Measurements from ENCODE around the gene FIGLA. TPM values are rescaled to one million over a fixed set of nuclear protein-coding genes. Genes with fewer than 3 reads are reported as not detected.

FIGLA gene
- total and polyA plus RNA-seq, 5 donors, result not detected

- Histone ChIP-seq H3K27me3 (ENCODE audit: control insufficient read depth, insufficient read depth) (no peaks in the 10 kb centered on the region), H3K4me3 (ENCODE audit: low read length) (no peak overlapping the region), H3K4me1 (ENCODE audit: control insufficient read depth, insufficient read depth, low read length) (peaks cover 3% of the 10 kb centered on the region), H3K9me3 (ENCODE audit: control insufficient read depth, low read length) (no peaks in the 10 kb centered on the region), H3K27ac (ENCODE audit: low read length) (no peak overlapping the region)
- DNase-seq, result peak in 2 of 3 donors; percentile 33 to 71
- peak; percentile 53 to 91 for ATAC-seq
- WGBS, result 55% methylated on average over 6 of the region's 6 CpGs
- intact Hi-C loops (cut with DNase I), result no loop called here
Observed at GRCh38 chr2:70828914-70829824, 38.7 kb upstream of the FIGLA start.

- Histone ChIP-seq H3K27ac (ENCODE audit: low read length) (no peak overlapping the region), H3K9me3 (ENCODE audit: control insufficient read depth, low read length) (no peaks in the 10 kb centered on the region), H3K4me3 (ENCODE audit: low read length) (no peak overlapping the region), H3K4me1 (ENCODE audit: control insufficient read depth, insufficient read depth, low read length) (peaks cover 3% of the 10 kb centered on the region), H3K27me3 (ENCODE audit: control insufficient read depth, insufficient read depth) (no peaks in the 10 kb centered on the region)
- WGBS, result 84% methylated on average over 5 of the region's 5 CpGs
- no peak for ATAC-seq
- no peak for DNase-seq
- intact Hi-C loops (cut with DNase I), result no loop called here
Observed at GRCh38 chr2:70828115-70828514, 37.7 kb upstream of the FIGLA start.

- no peaks in the 10 kb centered on the region for H3K9me3 ChIP-seq (ENCODE audit: control insufficient read depth, low read length)
- intact Hi-C loops (cut with DNase I), result no loop called here
- ATAC-seq, result no peak
- peaks cover 3% of the 10 kb centered on the region for H3K4me1 ChIP-seq (ENCODE audit: control insufficient read depth, insufficient read depth, low read length)
- no peak overlapping the region for H3K27ac ChIP-seq (ENCODE audit: low read length)
- DNase-seq, result no peak
- H3K27me3 ChIP-seq (ENCODE audit: control insufficient read depth, insufficient read depth), result no peaks in the 10 kb centered on the region
- WGBS, result 76% methylated on average over 5 of the region's 5 CpGs
- H3K4me3 ChIP-seq (ENCODE audit: low read length), result no peak overlapping the region
Observed at GRCh38 chr2:70827388-70827787, 36.9 kb upstream of the FIGLA start.

- no peak for ATAC-seq
- no peak for DNase-seq
- 63% methylated on average over 4 of the region's 4 CpGs for WGBS
- intact Hi-C loops (cut with DNase I), result no loop called here
- Histone ChIP-seq H3K27ac (ENCODE audit: low read length) (no peak overlapping the region), H3K4me3 (ENCODE audit: low read length) (no peak overlapping the region), H3K4me1 (ENCODE audit: control insufficient read depth, insufficient read depth, low read length) (peaks cover 3% of the 10 kb centered on the region), H3K9me3 (ENCODE audit: control insufficient read depth, low read length) (no peaks in the 10 kb centered on the region), H3K27me3 (ENCODE audit: control insufficient read depth, insufficient read depth) (no peaks in the 10 kb centered on the region)
Observed at GRCh38 chr2:70826696-70827350, 36.4 kb upstream of the FIGLA start.

DNA sequence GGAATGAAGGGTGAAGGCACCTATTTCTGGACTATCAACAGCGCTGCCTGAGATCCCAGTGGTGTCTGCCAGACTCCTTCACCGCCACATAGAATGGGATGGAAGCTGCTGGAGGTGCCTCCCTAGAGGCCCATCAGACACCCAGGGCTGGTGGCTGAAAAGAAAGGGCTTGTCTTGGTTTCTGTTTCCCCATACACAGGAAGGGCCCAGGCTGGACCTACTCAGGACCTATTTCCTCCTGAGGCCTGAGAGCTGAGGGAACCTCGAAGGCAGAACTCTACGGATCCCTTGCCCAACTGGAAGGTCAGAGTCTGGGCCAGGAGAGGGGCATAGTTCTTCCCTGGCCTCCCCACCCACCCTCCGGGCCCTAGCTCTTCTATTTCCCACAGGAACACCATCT, 32.8 kb upstream of the FIGLA start:
- Histone ChIP-seq H3K4me3 (ENCODE audit: low read length) (no peak overlapping the region), H3K27me3 (ENCODE audit: control insufficient read depth, insufficient read depth) (no peaks in the 10 kb centered on the region), H3K9me3 (ENCODE audit: control insufficient read depth, low read length) (no peaks in the 10 kb centered on the region), H3K27ac (ENCODE audit: low read length) (no peak overlapping the region), H3K4me1 (ENCODE audit: control insufficient read depth, insufficient read depth, low read length) (no peaks in the 10 kb centered on the region)
- 88% methylated on average over 5 of the region's 5 CpGs for WGBS
- DNase-seq, result no peak
- intact Hi-C loops (cut with DNase I), result no loop called here
- ATAC-seq, result no peak

DNA sequence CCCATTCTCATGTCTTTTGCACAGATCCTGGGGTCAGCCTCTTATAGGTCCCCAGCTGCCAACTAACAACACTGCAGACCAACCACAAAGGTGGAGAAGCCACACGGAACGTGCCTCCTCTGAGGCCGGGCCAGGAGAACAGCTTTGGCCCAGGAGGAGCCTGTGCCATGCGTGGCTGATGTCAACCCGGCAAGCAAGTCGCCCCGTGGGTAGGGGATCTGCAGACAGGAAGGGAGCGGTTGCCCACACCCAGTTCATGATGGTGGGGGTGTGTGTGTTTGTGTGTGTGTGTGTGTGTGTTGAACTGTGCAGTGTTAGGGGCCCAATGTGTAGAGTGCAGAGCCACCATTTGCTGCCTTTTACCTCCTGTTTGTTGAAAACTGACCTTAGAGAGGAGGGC, 32.4 kb upstream of the FIGLA start:
- Histone ChIP-seq H3K4me3 (ENCODE audit: low read length) (no peak overlapping the region), H3K9me3 (ENCODE audit: control insufficient read depth, low read length) (no peaks in the 10 kb centered on the region), H3K4me1 (ENCODE audit: control insufficient read depth, insufficient read depth, low read length) (no peaks in the 10 kb centered on the region), H3K27me3 (ENCODE audit: control insufficient read depth, insufficient read depth) (no peaks in the 10 kb centered on the region), H3K27ac (ENCODE audit: low read length) (no peak overlapping the region)
- ATAC-seq (no peak), DNase-seq (no peak)
- 92% methylated on average over 8 of the region's 8 CpGs for WGBS
- intact Hi-C loops (cut with DNase I), result no loop called here

DNA sequence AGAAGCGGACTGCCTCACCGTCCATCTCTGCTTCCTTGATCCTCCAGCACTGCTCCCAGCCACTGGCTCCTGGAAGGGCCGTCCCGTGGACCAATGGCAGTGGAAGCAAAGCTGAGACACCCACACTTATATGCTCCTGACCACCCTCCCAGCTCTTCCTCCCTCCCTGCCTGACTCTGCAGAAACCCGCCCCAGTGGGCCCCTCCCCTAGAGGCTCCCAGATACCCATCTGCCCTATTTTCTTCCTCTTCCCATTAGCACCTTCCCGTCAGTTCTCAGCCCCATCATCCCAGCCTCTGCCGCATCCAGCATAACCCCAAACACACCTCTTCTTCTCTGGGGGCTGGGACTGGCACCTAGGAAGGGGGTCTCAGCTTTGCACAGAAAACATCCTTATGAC, 30.1 kb upstream of the FIGLA start, which contains the start of gene CLEC4F:
TSS of gene CLEC4F (minus strand) at position 101 of the 400 bp plus-strand sequence. CDS start at position 25, 76 bp downstream.
- Histone ChIP-seq H3K4me1 (ENCODE audit: control insufficient read depth, insufficient read depth, low read length) (no peaks in the 10 kb centered on the region), H3K9me3 (ENCODE audit: control insufficient read depth, low read length) (no peaks in the 10 kb centered on the region), H3K27ac (ENCODE audit: low read length) (no peak within 1 kb of the TSS), H3K27me3 (ENCODE audit: control insufficient read depth, insufficient read depth) (no peaks in the 10 kb centered on the region), H3K4me3 (ENCODE audit: low read length) (no peak within 1 kb of the TSS)
- no peak for DNase-seq
- ATAC-seq, result no peak
- 74% methylated on average over 7 of the region's 7 CpGs for WGBS
- intact Hi-C loops (cut with DNase I), result no loop called here

DNA sequence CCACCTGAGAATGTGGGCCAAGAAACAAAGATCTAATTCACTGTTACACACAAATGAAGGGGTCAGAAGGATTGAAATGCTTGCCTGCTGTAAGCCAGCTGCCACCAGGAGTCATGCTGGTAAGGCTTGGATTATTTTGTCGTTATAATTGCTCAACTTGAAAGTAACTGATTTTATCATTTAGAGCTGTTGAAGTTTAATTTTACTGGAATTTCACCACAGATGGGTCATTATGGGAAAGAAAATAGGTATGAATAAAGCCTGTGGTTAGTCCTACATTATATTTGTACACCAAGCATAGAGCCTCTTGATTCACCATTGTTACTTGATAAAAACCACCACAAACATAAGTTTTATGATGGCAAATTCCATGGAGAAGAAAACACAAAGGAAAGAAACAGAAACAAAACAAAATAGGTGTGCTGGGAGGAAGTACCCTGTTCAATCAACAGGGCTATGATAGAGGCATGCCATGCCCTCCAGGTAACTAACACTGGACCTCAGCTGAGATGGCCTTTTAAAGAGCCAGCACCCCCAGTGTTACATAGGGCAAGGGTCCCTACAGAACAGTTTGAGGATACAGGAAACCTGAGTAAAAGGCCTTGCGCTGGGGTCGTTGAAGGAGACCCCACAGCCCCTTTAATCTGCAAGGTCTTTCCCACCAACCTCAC, 27.0 kb upstream of the FIGLA start:
- no peak overlapping the region for H3K4me3 ChIP-seq (ENCODE audit: low read length)
- no peaks in the 10 kb centered on the region for H3K9me3 ChIP-seq (ENCODE audit: control insufficient read depth, low read length)
- no peak overlapping the region for H3K27ac ChIP-seq (ENCODE audit: low read length)
- no peak for ATAC-seq
- intact Hi-C loops (cut with DNase I), result no loop called here
- no peaks in the 10 kb centered on the region for H3K27me3 ChIP-seq (ENCODE audit: control insufficient read depth, insufficient read depth)
- no peak for DNase-seq
- 82% methylated on average over 3 of the region's 3 CpGs for WGBS
- H3K4me1 ChIP-seq (ENCODE audit: control insufficient read depth, insufficient read depth, low read length), result no peaks in the 10 kb centered on the region

GRCh38 chr2:70816726-70817125, 26.3 kb upstream of the FIGLA start:
- no peak for DNase-seq
- intact Hi-C loops (cut with DNase I), result no loop called here
- Histone ChIP-seq H3K9me3 (ENCODE audit: control insufficient read depth, low read length) (no peaks in the 10 kb centered on the region), H3K27ac (ENCODE audit: low read length) (no peak overlapping the region), H3K4me3 (ENCODE audit: low read length) (no peak overlapping the region), H3K27me3 (ENCODE audit: control insufficient read depth, insufficient read depth) (no peaks in the 10 kb centered on the region), H3K4me1 (ENCODE audit: control insufficient read depth, insufficient read depth, low read length) (no peaks in the 10 kb centered on the region)
- ATAC-seq, result no peak
- 69% methylated on average over 5 of the region's 5 CpGs for WGBS

DNA sequence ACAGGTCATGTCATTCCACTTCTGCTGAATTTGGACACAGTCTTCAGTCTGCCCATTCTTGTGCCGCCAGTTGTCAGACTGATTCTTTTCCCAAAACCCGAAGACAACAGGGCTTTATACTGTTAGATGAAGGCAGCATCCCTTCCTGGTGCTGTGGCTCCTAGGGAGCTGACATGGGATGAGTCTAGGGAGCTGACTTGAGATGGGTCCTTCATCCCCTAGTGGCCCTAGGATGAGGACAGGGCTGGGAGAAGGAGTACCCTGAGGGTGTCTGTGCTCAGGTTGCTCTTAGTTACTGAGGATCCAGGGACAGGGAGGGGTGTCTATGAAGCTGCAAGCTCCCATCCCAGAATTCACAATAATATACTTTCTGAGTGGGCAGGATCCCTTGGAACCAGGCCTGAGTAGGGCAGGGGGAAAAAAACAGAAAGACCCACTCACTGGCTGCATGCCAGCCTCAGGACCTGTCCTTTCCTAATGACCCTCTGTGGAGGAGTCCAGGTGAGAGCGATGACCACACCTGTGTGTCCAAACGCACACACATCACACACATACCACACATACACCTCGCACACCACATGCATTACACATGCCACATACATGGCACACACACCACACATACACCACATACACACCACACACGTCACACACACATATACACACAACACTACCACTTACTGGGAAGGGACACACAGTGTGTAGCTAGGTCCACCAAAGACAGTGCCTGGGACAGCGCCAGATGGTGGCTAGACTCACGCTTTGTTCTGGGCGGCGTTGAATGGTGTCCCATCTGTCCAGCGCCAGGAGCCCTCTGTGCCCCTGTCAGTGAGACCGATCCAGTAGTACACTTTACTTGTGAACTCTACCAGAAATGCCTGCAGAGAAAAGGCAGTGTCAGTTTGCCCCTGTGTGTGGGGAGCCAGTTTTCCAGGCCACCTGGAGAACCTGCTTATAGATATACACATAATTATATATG, 18.8 kb upstream of the FIGLA start:
- Histone ChIP-seq H3K27ac (ENCODE audit: low read length) (no peak overlapping the region), H3K4me3 (ENCODE audit: low read length) (no peak overlapping the region), H3K4me1 (ENCODE audit: control insufficient read depth, insufficient read depth, low read length) (no peaks in the 10 kb centered on the region), H3K9me3 (ENCODE audit: control insufficient read depth, low read length) (no peaks in the 10 kb centered on the region), H3K27me3 (ENCODE audit: control insufficient read depth, insufficient read depth) (no peaks in the 10 kb centered on the region)
- WGBS, result 88% methylated on average over 12 of the region's 12 CpGs
- DNase-seq (no peak), ATAC-seq (no peak)
- intact Hi-C loops (cut with DNase I), result no loop called here
